Endothelial cell of umbilical vein (primary cell): ENCODE data around the gene MR1. TPM values are rescaled to one million over a fixed set of nuclear protein-coding genes. Genes with fewer than 3 reads are reported as not detected.

Source experiments
- BruUV-seq: library from RNA; stranded (reverse); fragments of 400-500 nt; replicated peaks from 2 replicates; lab custom pipeline; 2021; lab: Mats Ljungman, UMichigan
- CTCF ChIA-PET: fragments of 300-600, 350-600 bp; sonication (Branson Sonifier 250); formaldehyde crosslinking; loops from one replicate; lab custom pipeline; 2021; ENCODE audit warnings: antibody characterized with exemption, inconsistent platforms; lab: Charles Lee
- POLR2A ChIA-PET: fragments of 300-600, 350-600 bp; sonication (Branson Sonifier 250); formaldehyde crosslinking; loops from one replicate; lab custom pipeline; 2021; ENCODE audit warnings: antibody characterized with exemption, inconsistent platforms; lab: Charles Lee
- DNase-seq: peaks from one replicate; pipeline ENCODE4 v3.0.0-alpha.2; 2011; ENCODE audit warnings: low read depth, low spot score
- FAIRE-seq: peaks from 2 replicates; lab custom pipeline; 2011; peaks lifted over from hg19 to GRCh38; lab: Jason Lieb, UNC
- H2AFZ ChIP-seq: 2 replicates; pipeline ENCODE4 v1.6.0; 2012; ENCODE audit warnings: low read depth, low read length, control low read depth, inconsistent platforms
- H3K27ac ChIP-seq: 2 replicates; pipeline ENCODE4 v1.5.1; 2011; ENCODE audit warnings: low read depth, mild to moderate bottlenecking, control low read depth, low read length, moderate library complexity; ENCODE audit not compliant: insufficient read depth
- H3K27me3 ChIP-seq, 2 experiments: 2 replicates each; pipeline versions ENCODE4 v1.6.0 to v1.6.1; 2011; ENCODE audit warnings: low read length in 2 of 2, mixed read lengths in 1 of 2; ENCODE audit not compliant: control insufficient read depth in 2 of 2, insufficient read depth in 2 of 2
- H3K36me3 ChIP-seq, 2 experiments: 2 replicates in 1 of 2; 3 replicates in 1 of 2; pipeline ENCODE4 v1.5.1; 2011; ENCODE audit warnings: low read length in 2 of 2, mild to moderate bottlenecking in 1 of 2, moderate library complexity in 1 of 2; ENCODE audit not compliant: control insufficient read depth in 2 of 2, insufficient read depth in 2 of 2; ENCODE audit errors: extremely low read depth in 1 of 2
- H3K4me1 ChIP-seq: 3 replicates; pipeline ENCODE4 v1.5.1; 2011; ENCODE audit warnings: mild to moderate bottlenecking, low read length; ENCODE audit not compliant: control insufficient read depth, insufficient read depth; ENCODE audit errors: extremely low read depth
- H3K4me2 ChIP-seq: 2 replicates; pipeline ENCODE4 v1.6.1; 2011; ENCODE audit warnings: low read length, control low read depth, mixed read lengths; ENCODE audit not compliant: insufficient read depth
- H3K4me3 ChIP-seq, 3 experiments: fragments of 200-600 bp in 1 of 3; sonication (generic), shearing (Covaris generic) in 1 of 3; replicated peaks in 1 of 3; 2 replicates each; pipeline ENCODE4 v1.5.1; 2011 to 2016; ENCODE audit warnings: control low read depth in 3 of 3, low read length in 3 of 3, mild to moderate bottlenecking in 2 of 3, inconsistent platforms in 1 of 3, low read depth in 1 of 3, moderate library complexity in 1 of 3; ENCODE audit not compliant: insufficient read depth in 1 of 3
- H3K79me2 ChIP-seq: 2 replicates; pipeline ENCODE4 v1.6.0; 2012; ENCODE audit warnings: low read length, inconsistent platforms; ENCODE audit not compliant: control insufficient read depth, insufficient read depth
- H3K9ac ChIP-seq: replicated peaks from 2 replicates; pipeline ENCODE3; 2011; ENCODE audit warnings: low read length, control low read depth; ENCODE audit not compliant: insufficient read depth; ENCODE audit errors: extremely low read depth
- H3K9me1 ChIP-seq: replicated peaks from 3 replicates; pipeline ENCODE4 v1.6.0; 2011; ENCODE audit warnings: mild to moderate bottlenecking, low read length; ENCODE audit not compliant: control insufficient read depth, insufficient read depth; ENCODE audit errors: extremely low read depth
- H3K9me3 ChIP-seq: replicated peaks from 2 replicates; pipeline ENCODE4 v1.5.1; 2012; ENCODE audit warnings: low read length, inconsistent platforms; ENCODE audit not compliant: control insufficient read depth, insufficient read depth
- H4K20me1 ChIP-seq: replicated peaks from 2 replicates; pipeline ENCODE3; 2011; ENCODE audit warnings: mild to moderate bottlenecking, low read length; ENCODE audit not compliant: control insufficient read depth, insufficient read depth; ENCODE audit errors: extremely low read depth
- CTCF ChIP-seq, 2 donors: IDR thresholded peaks; 1 replicate in 1 of 2; 2 replicates in 1 of 2; pipeline ENCODE4 v1.5.1; 2011; ENCODE audit warnings: low read length in 2 of 2, mild to moderate bottlenecking in 2 of 2, moderate library complexity in 2 of 2, control low read depth in 1 of 2, inconsistent platforms in 1 of 2, low read depth in 1 of 2; ENCODE audit not compliant: insufficient read depth in 1 of 2; ENCODE audit errors: extremely low read depth in 1 of 2
- EZH2 ChIP-seq: IDR thresholded peaks from 2 replicates; pipeline ENCODE4 v1.6.1; 2012; ENCODE audit warnings: borderline replicate concordance, low read depth, mild to moderate bottlenecking, moderate library complexity, low read length, inconsistent platforms; ENCODE audit not compliant: severe bottlenecking
- FOS ChIP-seq: IDR thresholded peaks from 2 replicates; pipeline ENCODE4 v1.6.1; 2011; ENCODE audit warnings: mild to moderate bottlenecking, low read length, moderate library complexity, borderline replicate concordance; ENCODE audit not compliant: insufficient read depth
- GATA2 ChIP-seq: IDR thresholded peaks from 2 replicates; pipeline ENCODE4 v1.7.0; 2011; ENCODE audit warnings: low read depth, mild to moderate bottlenecking, moderate library complexity, mixed read lengths, low read length; ENCODE audit not compliant: insufficient read length, insufficient read depth
- JUN ChIP-seq: IDR thresholded peaks from 2 replicates; pipeline ENCODE4 v1.6.1; 2011; ENCODE audit warnings: borderline replicate concordance, low read depth; ENCODE audit not compliant: insufficient read length, insufficient read depth
- MAX ChIP-seq: IDR thresholded peaks from 2 replicates; pipeline ENCODE4 v1.6.1; 2011; ENCODE audit not compliant: insufficient read depth, insufficient read length
- MYC ChIP-seq: IDR thresholded peaks from one replicate; pipeline ENCODE4 v1.6.1; 2011; ENCODE audit warnings: mild to moderate bottlenecking, low read depth, low read length
- POLR2A ChIP-seq: IDR thresholded peaks from 2 replicates; pipeline ENCODE4 v1.6.1; 2012; ENCODE audit warnings: low read depth, mild to moderate bottlenecking, control low read depth, low read length
- POLR2AphosphoS5 ChIP-seq: IDR thresholded peaks from 2 replicates; pipeline ENCODE4 v1.6.1; 2012; ENCODE audit warnings: low read depth, mild to moderate bottlenecking, control low read depth, low read length, moderate library complexity; ENCODE audit not compliant: insufficient read depth
- dilution Hi-C: fragments of 300-500 bp; cut with MboI; formaldehyde crosslinking; loops from one replicate; pipeline ENCODE4 v1.15.0; 2019; ENCODE audit warnings: low sequenced_read_pairs; ENCODE audit not compliant: extremely low pct_ligation_motif_present
- intact Hi-C: fragments of 100-400 bp; cut with micrococcal nuclease; formaldehyde crosslinking; loops from one replicate; pipeline ENCODE4 v1.10.0; 2022
- polyA plus RNA-seq, 4 experiments: library from polyadenylated mRNA; depleted of rRNA in 3 of 4; stranded (reverse) in 3 of 4; unstranded in 1 of 4; fragments of >200 nt; gene quantifications; 2 replicates each; pipeline versions ENCODE4 v1.2.1 to v1.2.3, GENCODE V29; 2011 to 2012; ENCODE audit warnings: missing spikeins in 1 of 4
- total RNA-seq: library from RNA; stranded (reverse); gene quantifications from 2 replicates; pipeline ENCODE4 v1.2.3, GENCODE V29; 2021

The MR1 gene
- total and polyA plus RNA-seq, 2 donors (not counting 3 experiments of a cell fraction or from before 2014, with no cell fraction given) = 1.3 to 2.5 TPM

- peak overlapping the region; percentile 53 for H3K4me2 ChIP-seq
- peak overlapping the region; percentile 92 for H3K9ac ChIP-seq
- no peaks in the 10 kb centered on the region for H3K9me1 ChIP-seq
- CTCF ChIA-PET = interaction anchor here (0.6 to 4.8 kb wide), 21 partner anchors 9 to 1290 kb away, joined by 3 to 43 read pairs (median 4); no protein-coding TSS in a partner anchor
- H3K9me3 ChIP-seq = no peaks in the 10 kb centered on the region
- POLR2A ChIA-PET = interaction anchor here (0.6 to 5.8 kb wide), 10 partner anchors 9 to 605 kb away, joined by 3 to 114 read pairs (median 5); partner anchors contain the start of genes IER5 and STX6
- H3K27me3 ChIP-seq = no peaks in the 10 kb centered on the region
- no peaks in the 10 kb centered on the region for H3K36me3 ChIP-seq
- DNase-seq (peak; percentile 86), FAIRE-seq (peak; percentile 84)
- peaks cover 58% of the 10 kb centered on the region for H3K4me1 ChIP-seq
- peak overlapping the region; percentile 90 for H3K27ac ChIP-seq
- dilution Hi-C loops (no loop called here), intact Hi-C loops (loop anchor here (1.0 to 2.0 kb wide), 4 partner anchors 15 to 83 kb away; partner anchors contain the start of gene STX6)
- no peak for TF ChIP-seq EZH2
- TF ChIP-seq FOS = no peak
- no peak for TF ChIP-seq GATA2
- no peak for TF ChIP-seq MYC
- no peak for TF ChIP-seq CTCF (IDR thresholded peaks at IDR 0.05; ENCODE audit: extremely low read depth in 1 of 2, insufficient read depth in 1 of 2, low read depth in 1 of 2, low read length in 2 of 2)
- TF ChIP-seq MAX = peak; percentile 60
- TF ChIP-seq POLR2A = peak; percentile 43
- TF ChIP-seq POLR2AphosphoS5 = peak; percentile 68
- TF ChIP-seq JUN = no peak
- no peaks in the 10 kb centered on the region for H4K20me1 ChIP-seq
- H2AFZ ChIP-seq = peak overlapping the region; percentile 40
- no peaks in the 10 kb centered on the region for H3K79me2 ChIP-seq
- peak overlapping the region; percentile 44 to 63 (median 46) for H3K4me3 ChIP-seq
- BruUV-seq = no TSS peak
Measured at GRCh38 chr1:181105134-181106021, 71.6 kb downstream of the MR1 start.
